DMS53 treated with DMSO at 0.1 percent for 48 hours (cell line): ENCODE data around the gene ACAP2.
"Not testable (repeated sequence)": the region's sequence is repeated elsewhere in the genome, so short reads cannot be mapped to it uniquely, and the experiment has no call there.

Source experiments
- DNase-seq: peaks from one replicate; lab custom pipeline; 2025; ENCODE audit not compliant: unreplicated experiment; lab: John Stamatoyannopoulos, UW

Gene ACAP2

GRCh38 chr3:195388380-195388779 lies 54.4 kb downstream of the ACAP2 start:
- no peak for DNase-seq

DNA sequence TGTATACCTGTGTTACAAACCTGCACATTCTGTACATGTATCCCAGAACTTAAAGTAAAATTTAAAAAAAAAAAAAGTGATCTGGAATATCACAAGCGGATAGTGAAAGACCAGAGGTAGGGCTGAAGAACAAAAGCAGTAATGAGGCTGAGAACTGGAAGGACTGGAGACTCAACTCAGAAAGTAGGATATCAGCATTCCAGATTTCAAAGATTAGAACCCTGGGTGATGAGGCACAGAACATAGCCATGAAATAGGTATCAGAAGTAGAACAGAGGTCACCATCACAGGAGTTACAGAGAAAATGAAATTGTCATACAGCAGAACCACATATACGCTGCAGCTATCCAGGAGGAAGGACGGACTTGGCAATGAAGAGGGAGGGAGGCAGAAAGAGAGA lies 56.1 kb downstream of the ACAP2 start:
- no peak for DNase-seq

GRCh38 chr3:195385526-195385925 lies 57.3 kb downstream of the ACAP2 start:
- no peak for DNase-seq

- no peak for DNase-seq
Observed at GRCh38 chr3:195384952-195385351, 57.9 kb downstream of the ACAP2 start.

- DNase-seq: no peak
Observed at GRCh38 chr3:195372220-195372619, 70.6 kb downstream of the ACAP2 start.

GRCh38 chr3:195366200-195366925 lies 76.5 kb downstream of the ACAP2 start:
- DNase-seq: no peak

DNA sequence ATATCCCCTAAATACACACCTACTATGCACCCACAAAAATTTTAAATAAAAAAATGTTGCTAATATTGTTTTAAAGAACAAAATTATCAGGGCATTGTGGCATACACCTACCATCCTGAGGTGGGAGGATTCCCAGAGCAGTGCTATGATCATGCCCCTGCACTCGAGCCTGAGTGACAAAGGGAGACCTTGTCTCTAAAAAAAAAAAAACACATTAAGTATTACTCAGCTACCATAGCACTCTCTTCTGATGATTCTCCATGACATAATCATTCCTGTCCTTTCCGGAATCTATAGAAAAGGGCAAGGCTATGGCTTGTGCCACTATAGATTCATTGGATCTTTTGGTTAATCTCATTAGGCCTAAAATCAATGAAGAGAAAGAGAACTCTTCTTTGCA lies 77.4 kb downstream of the ACAP2 start:
- DNase-seq: no peak

- DNase-seq: not testable (repeated sequence)
Observed at GRCh38 chr3:195357797-195358196, 85.0 kb downstream of the ACAP2 start.

DNA sequence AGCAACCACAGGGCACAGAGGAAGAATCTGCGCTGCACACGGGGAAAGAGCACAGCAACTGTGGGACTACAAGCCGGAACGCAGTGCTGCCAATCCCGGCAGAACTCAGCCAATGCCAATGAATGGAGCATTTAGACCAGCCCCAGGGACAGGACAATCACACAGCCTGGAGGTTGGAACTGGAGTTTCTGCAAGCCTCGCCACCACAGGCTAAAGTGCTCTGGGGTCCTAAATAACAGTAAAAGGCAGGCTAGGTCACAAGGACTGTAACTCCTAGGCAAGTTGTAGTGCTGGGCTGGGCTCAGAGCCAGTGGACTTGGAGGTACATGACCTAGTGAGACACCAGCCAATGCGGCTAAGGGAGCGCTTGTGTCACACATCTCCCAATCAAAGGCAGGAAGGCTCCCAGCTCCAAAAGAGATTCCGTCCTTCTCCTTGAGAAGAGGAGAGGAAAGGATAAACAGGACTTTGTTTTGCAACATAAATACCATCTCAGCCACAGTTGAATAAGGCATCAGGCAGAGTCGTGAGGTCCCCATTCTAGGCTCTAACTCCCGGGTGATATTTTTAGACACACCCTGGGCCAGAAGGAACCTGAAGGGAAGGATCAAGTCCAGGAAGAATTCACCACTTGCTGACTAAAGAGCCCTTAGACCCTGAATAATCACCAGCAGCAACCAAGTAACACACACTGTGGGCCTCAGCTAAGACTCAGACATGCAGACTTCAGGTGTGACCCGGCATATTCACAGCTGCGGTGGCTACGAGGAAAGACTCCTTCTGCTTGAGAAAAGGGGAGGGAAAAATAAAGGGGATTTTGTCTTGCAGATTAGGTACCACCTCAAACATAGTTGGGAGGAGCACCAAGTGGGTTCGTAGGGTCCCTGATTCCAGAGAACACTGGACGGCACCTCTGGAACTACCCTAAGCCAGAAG lies 86.4 kb downstream of the ACAP2 start:
- no peak for DNase-seq

DNA sequence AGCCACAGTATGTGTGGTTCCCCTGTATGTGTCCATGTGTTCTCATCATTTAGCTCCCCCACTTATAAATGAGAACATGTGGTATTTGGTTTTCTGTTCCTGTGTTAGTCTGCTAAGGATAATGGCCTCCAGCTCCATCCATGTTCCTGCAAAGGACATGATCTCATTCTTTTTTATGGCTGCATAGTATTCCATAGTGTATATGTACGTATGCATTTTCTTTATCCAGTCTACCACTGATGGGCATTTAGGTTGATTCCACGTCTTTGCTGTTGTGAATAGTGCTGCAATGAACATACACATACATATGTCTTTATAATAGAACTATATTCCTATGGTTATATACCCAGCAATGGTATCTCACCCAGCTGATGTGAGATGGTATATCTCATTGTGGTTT lies 88.8 kb downstream of the ACAP2 start:
- DNase-seq: not testable (repeated sequence)

GRCh38 chr3:195352895-195353488 lies 89.8 kb downstream of the ACAP2 start:
- peak; percentile 0 for DNase-seq

DNA sequence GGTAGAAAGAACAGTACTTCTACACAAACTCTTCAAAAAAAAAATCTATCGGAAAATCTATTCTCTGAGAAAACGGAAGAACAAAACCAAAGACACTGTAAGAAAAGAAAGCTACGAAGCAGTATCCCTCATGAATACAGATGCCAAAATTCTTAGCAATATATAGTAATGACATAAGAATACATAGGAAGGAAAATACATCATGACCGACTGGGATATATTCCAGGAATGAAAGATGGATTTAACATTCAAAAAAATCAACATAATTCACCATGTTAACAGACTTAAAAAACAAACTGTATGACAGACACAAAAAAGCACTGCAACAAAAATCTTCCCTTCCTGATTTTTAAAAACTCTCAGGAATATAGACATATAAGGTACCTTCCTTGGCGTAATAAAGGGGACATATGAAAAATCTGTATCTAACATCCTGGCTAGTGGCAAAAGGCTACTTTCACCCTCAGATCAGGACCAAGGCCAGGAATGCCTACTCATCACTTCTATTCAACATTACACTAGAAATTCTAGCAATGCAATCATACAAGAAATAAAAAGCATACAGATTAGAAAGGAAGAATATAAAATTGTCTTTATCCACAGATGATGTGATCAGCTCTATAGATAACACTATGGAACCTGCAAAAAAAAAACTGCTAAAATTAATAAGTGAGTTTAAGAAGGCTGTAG lies 94.2 kb downstream of the ACAP2 start:
- no peak for DNase-seq

DNA sequence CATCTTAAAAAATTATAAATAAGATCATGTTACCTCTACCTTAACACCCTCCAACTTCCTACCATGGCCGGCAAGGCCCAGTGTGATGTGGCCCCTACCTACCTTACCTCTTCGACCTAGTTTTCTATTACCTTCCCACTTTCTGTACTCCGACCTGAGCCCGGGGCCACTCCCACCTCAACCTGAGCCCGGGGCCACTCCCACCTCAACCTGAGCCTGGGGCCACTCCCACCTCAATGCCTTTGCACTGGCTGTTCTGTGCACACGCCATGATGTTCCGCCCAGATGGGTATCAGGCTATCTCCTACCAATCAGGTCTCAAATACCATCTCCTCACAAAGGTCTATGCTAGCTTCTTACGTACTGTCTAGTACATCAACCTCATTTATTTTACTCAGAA lies 105.1 kb downstream of the ACAP2 start:
- no peak for DNase-seq

DNA sequence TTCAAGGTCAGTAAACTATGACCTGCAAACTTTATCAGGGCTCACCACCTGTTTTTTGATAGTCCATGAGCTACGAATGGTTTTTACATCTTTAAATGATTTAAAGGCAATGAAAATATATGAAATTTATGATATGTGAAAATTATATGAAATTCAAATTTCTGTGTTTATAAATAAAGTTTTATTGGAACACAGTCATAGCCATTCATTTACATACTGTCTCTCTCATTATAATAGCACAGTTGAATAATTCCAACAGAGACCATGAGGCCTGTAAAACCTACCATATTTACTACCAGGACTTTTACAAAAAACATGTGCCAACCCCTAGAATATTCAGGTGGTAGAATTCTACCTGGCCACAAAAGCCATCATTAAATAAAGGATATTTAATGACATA lies 107.9 kb downstream of the ACAP2 start:
- DNase-seq: no peak

- no peak for DNase-seq
Observed at GRCh38 chr3:195319060-195319459, 123.8 kb downstream of the ACAP2 start.

- DNase-seq: no peak
Observed at GRCh38 chr3:195312714-195313113, 130.1 kb downstream of the ACAP2 start.

GRCh38 chr3:195307711-195308110 lies 135.1 kb downstream of the ACAP2 start:
- DNase-seq: no peak

- no peak for DNase-seq
Observed at GRCh38 chr3:195306369-195306768, 136.5 kb downstream of the ACAP2 start.

GRCh38 chr3:195302431-195302830 lies 140.4 kb downstream of the ACAP2 start:
- DNase-seq: no peak

DNA sequence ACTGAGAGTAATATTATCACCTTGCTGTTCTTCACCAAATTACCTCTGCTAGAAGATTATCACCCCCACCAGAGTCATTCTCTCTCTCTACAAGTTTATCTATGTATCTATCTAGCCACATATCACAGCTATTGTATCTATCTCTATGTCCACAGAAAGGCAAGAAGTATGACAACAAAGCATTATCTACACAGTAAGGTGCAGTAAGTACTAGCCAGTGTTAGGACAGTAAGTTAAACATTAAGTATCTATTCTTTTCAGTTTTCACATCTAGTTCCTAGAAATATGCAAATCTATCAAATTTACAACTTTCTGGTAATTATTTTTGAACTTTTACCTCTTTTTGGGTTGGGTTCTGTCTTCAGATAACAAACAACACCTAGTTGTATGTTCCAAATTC lies 145.4 kb downstream of the ACAP2 start:
- no peak for DNase-seq

- no peak for DNase-seq
Observed at GRCh38 chr3:195296662-195297061, 146.2 kb downstream of the ACAP2 start.
